GM19025 (cell line): Measurements from ENCODE around the gene MITF.

Experiments
- ATAC-seq: cut with Tn5 transposase; IDR thresholded peaks from one replicate; pipeline ENCODE4 v1.9.1; 2021; ENCODE audit warnings: mild to moderate bottlenecking, low read depth, moderate library complexity; ENCODE audit not compliant: unreplicated experiment

Gene MITF

DNA sequence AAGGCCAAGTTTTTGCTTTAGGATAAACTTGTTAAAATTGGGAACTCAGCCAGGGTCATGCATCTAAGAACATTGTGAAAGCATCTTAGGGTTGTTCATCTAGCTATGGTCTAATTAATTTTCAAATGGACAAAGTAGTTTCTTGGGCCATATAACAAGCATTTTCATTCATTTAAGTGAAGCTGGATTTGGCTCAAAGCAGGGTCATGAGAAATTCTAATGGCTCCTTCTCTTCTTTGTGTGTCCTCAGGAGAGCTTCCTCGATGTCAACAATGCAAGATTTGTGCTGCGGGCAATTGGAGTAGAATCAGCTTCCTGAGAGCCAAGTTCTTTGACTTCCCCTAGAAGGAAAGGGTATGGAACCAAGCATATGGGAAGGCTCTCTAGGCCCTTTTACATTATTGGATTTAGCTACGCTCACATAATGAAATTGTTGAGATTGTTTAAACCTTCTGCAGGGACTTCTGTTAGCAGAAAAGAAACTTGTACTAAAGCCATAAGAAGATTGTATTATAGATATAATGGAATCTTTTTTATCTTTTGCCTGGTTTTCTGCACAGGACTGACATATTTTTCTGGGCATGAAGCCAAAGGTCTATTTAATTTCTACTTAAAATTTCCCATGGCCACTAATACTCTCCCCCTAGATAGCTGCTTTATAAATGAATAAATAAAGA lies 258.5 kb downstream of the MITF start:
- ATAC-seq, result no peak

- no peak for ATAC-seq
Measured at GRCh38 chr3:69998759-69999139, 259.5 kb downstream of the MITF start.

DNA sequence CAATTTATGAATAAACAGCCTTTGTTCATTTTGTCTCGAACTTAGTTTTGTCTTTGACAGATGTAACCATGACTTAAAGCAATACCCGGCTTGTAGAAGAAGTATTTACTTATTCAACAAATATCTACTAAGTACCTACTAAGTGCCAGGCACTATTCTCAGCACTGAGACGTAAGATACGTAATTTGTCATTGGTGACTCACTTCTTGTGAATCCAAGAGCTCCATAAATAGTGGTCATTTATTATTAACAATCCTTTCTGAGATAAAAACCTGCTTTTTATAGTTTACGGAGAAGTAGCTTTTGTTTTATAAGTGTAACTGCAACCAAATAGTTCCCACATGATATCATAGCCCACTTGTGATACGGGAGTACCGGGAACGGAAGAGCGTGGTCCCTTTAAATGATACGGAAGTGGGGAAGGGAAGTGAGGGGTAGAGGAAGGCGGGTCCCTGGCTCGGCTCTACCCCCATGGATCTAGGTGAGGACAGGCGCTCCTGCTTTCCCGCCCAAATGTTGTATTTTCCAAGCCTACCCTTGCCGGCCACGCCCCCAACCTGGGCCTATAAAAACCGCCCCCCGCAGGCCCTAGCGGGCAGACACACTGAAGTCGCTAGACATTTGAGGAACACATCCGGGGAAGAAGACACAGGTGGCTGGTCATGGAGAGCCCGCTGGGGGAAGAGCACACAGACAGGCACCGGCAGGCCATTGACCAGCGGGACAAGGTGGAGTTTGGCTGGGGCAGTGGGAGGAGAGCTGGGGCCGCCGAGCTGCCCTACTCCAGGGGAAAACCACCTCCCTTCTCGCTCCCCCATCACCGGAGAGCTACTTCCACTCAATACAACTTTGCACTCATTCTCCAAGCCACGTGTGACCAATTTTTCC lies 260.1 kb downstream of the MITF start, which contains the start of gene SAMMSON:
SAMMSON (plus strand) TSS at position 594 of the 888 bp plus-strand sequence.
- no peak for ATAC-seq

GRCh38 chr3:70000028-70000410 lies 260.8 kb downstream of the MITF start:
- ATAC-seq, result no peak

DNA sequence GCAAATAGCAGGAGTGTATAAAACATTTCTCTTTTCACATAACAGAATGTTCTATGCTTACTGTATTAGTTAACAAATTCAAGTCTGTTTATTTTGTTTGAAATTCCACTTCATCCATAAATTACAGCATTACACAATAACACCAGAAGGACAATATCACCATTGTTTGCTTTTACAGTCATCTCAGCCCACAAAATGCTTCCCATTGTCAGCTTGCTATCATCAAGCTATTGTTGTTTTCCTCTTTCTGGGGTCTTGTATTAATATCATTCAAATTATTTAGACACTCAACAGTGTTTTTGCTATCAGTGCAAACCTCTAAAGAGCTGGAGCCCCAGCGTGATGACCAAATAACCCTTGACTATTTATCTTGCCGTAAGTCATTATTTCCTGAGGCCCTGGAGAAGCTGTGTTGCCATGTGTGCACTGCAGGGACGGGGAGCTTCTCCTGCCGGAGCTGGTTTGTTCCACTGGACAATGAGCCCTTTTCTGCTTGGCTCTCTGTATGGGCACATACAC lies 261.4 kb downstream of the MITF start:
- ATAC-seq, result no peak

DNA sequence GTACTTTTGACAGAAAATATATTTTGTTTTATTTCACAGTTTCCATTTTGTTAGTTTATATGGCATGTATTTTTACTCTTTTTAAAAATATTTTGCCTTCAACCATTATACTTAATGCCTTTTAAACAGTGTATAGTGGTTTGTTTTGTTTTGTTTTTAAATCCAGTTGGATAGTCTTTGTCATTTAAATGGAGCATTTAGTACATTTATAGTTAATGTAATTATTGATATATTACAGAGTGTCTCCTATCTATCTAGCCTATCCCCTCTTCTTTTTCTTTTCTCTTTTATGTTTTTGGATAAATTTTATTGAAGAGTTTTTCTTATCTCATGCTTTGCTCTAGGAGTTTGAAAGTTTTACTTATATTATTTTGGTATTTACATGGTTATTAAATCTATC lies 263.9 kb downstream of the MITF start:
- ATAC-seq, result no peak

DNA sequence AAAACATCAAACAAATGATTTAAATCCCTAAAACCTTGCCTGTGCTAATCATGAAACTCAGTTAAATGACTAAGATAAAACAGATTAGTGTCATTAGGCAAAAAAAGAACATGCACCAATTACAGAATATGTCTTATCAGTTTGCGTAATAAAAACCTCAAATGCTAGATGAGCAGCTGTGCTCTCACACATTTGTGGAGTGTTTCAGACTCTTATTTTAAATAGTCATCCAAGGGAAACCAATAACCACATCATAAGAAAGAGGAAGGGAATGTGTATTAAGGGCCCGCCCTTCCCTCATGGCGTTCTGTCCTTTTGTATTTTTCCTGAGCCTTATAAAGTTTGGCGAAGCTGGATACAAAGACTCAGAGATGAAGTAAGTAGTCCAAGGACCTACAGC lies 266.8 kb downstream of the MITF start:
- ATAC-seq, result no peak

DNA sequence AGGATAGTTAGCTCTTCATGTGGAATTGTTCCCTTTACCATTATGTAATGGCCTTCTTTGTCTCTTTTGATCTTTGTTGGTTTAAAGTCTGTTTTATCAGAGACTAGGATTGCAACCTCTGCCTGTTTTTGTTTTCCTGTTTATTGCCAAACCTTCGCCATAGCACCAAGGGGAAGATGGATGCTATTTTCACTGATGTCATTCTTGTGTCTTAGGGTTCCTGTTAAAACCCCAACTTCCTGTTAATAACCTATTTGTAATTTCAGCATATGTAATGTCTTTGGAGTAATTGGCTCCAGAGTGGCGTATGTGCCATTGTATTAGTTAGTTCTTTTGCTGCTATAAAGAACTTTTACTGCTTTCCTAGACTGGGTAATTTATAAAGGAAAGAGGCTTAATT lies 271.1 kb downstream of the MITF start:
- ATAC-seq, result no peak

DNA sequence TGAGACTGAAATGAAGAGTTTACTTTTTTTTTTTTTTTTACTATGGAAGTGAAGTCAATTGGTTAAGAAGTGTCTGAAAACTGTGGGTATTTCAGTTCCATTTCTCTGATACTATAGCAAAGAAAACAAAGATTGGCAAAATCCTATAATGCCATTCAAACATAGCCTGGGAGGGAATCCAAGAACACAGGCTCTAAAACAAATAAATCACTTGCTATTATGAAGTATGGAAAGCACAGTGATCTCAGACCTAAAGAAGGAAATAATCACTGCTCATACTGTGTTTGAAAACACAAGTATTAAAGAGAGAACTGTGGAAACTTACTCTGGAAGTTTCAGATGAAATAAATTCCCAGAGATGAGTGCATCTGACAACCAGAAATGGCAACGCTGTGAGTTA lies 272.3 kb downstream of the MITF start:
- no peak for ATAC-seq
